RCC 7860 (cell line): ENCODE results near the gene CABLES2.

ENCODE experiments used
- DNase-seq: peaks from one replicate; pipeline ENCODE4 v3.0.0-alpha.2; 2015; ENCODE audit warnings: low spot score
- FAIRE-seq: peaks from 2 replicates; lab custom pipeline; 2012; peaks lifted over from hg19 to GRCh38; lab: Jason Lieb, UNC

Gene CABLES2

GRCh38 chr20:62362590-62362940 is 44.5 kb downstream of the CABLES2 start:
- FAIRE-seq (no peak), DNase-seq (no peak)

GRCh38 chr20:62361799-62362589 is 45.1 kb downstream of the CABLES2 start:
- DNase-seq (no peak), FAIRE-seq (no peak)

- DNase-seq (no peak), FAIRE-seq (no peak)
Measured at GRCh38 chr20:62360854-62361798, 46.0 kb downstream of the CABLES2 start.

- FAIRE-seq = no peak
- DNase-seq = no peak
Measured at GRCh38 chr20:62359491-62360121, 47.5 kb downstream of the CABLES2 start.

GRCh38 chr20:62359043-62359490 is 48.0 kb downstream of the CABLES2 start:
- DNase-seq = no peak
- FAIRE-seq = no peak

GRCh38 chr20:62358171-62359042 is 48.7 kb downstream of the CABLES2 start:
- peak; percentile 32 for FAIRE-seq
- no peak for DNase-seq

GRCh38 chr20:62357681-62358080 is 49.4 kb downstream of the CABLES2 start:
- no peak for DNase-seq
- FAIRE-seq = no peak

GRCh38 chr20:62357187-62357667 is 49.9 kb downstream of the CABLES2 start:
- peak; percentile 82 for FAIRE-seq
- DNase-seq = peak; percentile 70

GRCh38 chr20:62356589-62357186 is 50.4 kb downstream of the CABLES2 start:
- FAIRE-seq (no peak), DNase-seq (no peak)

GRCh38 chr20:62355878-62356588 is 51.1 kb downstream of the CABLES2 start:
- FAIRE-seq = no peak
- DNase-seq = no peak

- DNase-seq = no peak
- no peak for FAIRE-seq
Measured at GRCh38 chr20:62355516-62355877, 51.6 kb downstream of the CABLES2 start.

- DNase-seq (no peak), FAIRE-seq (no peak)
Measured at GRCh38 chr20:62354811-62355341, 52.2 kb downstream of the CABLES2 start.

- DNase-seq = no peak
- no peak for FAIRE-seq
Measured at GRCh38 chr20:62354031-62354808, 52.9 kb downstream of the CABLES2 start.

- DNase-seq (no peak), FAIRE-seq (no peak)
Measured at GRCh38 chr20:62353289-62354030, 53.6 kb downstream of the CABLES2 start.

GRCh38 chr20:62352402-62353288 is 54.4 kb downstream of the CABLES2 start:
- DNase-seq = peak; percentile 86
- peak; percentile 75 for FAIRE-seq
